IMR-90 (cell line): ENCODE measurements around the gene KNL1. TPM values are rescaled to one million over a fixed set of nuclear protein-coding genes. Genes with fewer than 3 reads are reported as not detected.

Experiments used
- ATAC-seq: fragments of 200-7000 bp; cut with Tn5 transposase; 2 replicates; pipeline ENCODE4 v1.9.1; 2020; ENCODE audit warnings: low read depth, mild to moderate bottlenecking, moderate library complexity
- BruUV-seq: library from RNA; stranded (reverse); fragments of 400-500 nt; replicated peaks from 2 replicates; lab custom pipeline; 2021; lab: Mats Ljungman, UMichigan
- CTCF ChIA-PET: fragments of 300-600 bp; formaldehyde crosslinking; extraction: SDS; loops from one replicate; lab custom pipeline; 2021; ENCODE audit warnings: antibody characterized with exemption; lab: Yijun Ruan, JAX
- POLR2A ChIA-PET: fragments of 300-600 bp; sonication (Branson Sonifier 250); formaldehyde crosslinking; loops from one replicate; lab custom pipeline; 2022; ENCODE audit warnings: antibody characterized with exemption; ENCODE audit not compliant: unreplicated experiment; lab: Charles Lee
- DNase-seq: peaks from one replicate; pipeline ENCODE4 v3.0.0; 2013
- H2AFZ ChIP-seq: replicated peaks from 2 replicates; pipeline ENCODE3; 2013; ENCODE audit warnings: low read length, mild to moderate bottlenecking; ENCODE audit not compliant: poor library complexity
- H2AK5ac ChIP-seq: 2 replicates; pipeline ENCODE4 v1.6.1; 2013; ENCODE audit warnings: low read depth, low read length, inconsistent platforms
- H2AK9ac ChIP-seq: replicated peaks from 2 replicates; pipeline ENCODE3; 2013; ENCODE audit warnings: mild to moderate bottlenecking, low read depth, low read length, moderate library complexity; ENCODE audit not compliant: poor library complexity
- H2BK120ac ChIP-seq: 2 replicates; pipeline ENCODE4 v1.6.1; 2013; ENCODE audit warnings: low read depth, low read length, inconsistent platforms
- H2BK15ac ChIP-seq: 3 replicates; pipeline ENCODE4 v1.6.1; 2013; ENCODE audit warnings: low read depth, low read length, inconsistent platforms
- H2BK20ac ChIP-seq: 2 replicates; pipeline ENCODE4 v1.6.1; 2013; ENCODE audit warnings: low read depth, mild to moderate bottlenecking, inconsistent platforms, low read length, moderate library complexity
- H2BK5ac ChIP-seq: 2 replicates; pipeline ENCODE4 v1.6.1; 2013; ENCODE audit warnings: mild to moderate bottlenecking, low read depth, low read length, inconsistent platforms; ENCODE audit not compliant: poor library complexity, severe bottlenecking
- H3K14ac ChIP-seq: replicated peaks from 2 replicates; pipeline ENCODE4 v1.6.1; 2013; ENCODE audit warnings: low read depth, low read length, inconsistent platforms
- H3K18ac ChIP-seq: 2 replicates; pipeline ENCODE4 v1.6.1; 2013; ENCODE audit warnings: low read depth, low read length, control low read depth
- H3K23ac ChIP-seq: 2 replicates; pipeline ENCODE4 v1.6.1; 2013; ENCODE audit warnings: low read depth, low read length, inconsistent platforms
- H3K27ac ChIP-seq: 2 replicates; pipeline ENCODE4 v1.5.1; 2013; ENCODE audit warnings: mild to moderate bottlenecking, control low read depth, low read length; ENCODE audit not compliant: insufficient read depth
- H3K27me3 ChIP-seq: 2 replicates; pipeline ENCODE4 v1.6.1; 2013; ENCODE audit warnings: low read length; ENCODE audit not compliant: control insufficient read depth, insufficient read depth
- H3K36me3 ChIP-seq: 2 replicates; pipeline ENCODE4 v1.6.1; 2013; ENCODE audit warnings: low read length, mixed read lengths; ENCODE audit not compliant: control insufficient read depth, insufficient read depth
- H3K4ac ChIP-seq: 2 replicates; pipeline ENCODE4 v1.6.1; 2013; ENCODE audit warnings: low read depth, low read length, inconsistent platforms
- H3K4me1 ChIP-seq: 2 replicates; pipeline ENCODE4 v1.6.1; 2013; ENCODE audit warnings: low read length, mixed read lengths; ENCODE audit not compliant: control insufficient read depth, insufficient read depth
- H3K4me2 ChIP-seq: 2 replicates; pipeline ENCODE4 v1.6.1; 2013; ENCODE audit warnings: low read depth, mild to moderate bottlenecking, control low read depth, low read length, moderate library complexity
- H3K4me3 ChIP-seq: 2 replicates; pipeline ENCODE4 v1.5.1; 2013; ENCODE audit warnings: low read depth, mild to moderate bottlenecking, control low read depth, low read length, moderate library complexity; ENCODE audit not compliant: insufficient read depth
- H3K56ac ChIP-seq: 2 replicates; pipeline ENCODE4 v1.6.1; 2013; ENCODE audit warnings: low read length, inconsistent platforms; ENCODE audit not compliant: insufficient read depth; ENCODE audit errors: extremely low read depth
- H3K79me1 ChIP-seq, 2 experiments: 2 replicates each; pipeline ENCODE4 v1.6.1; 2013; ENCODE audit warnings: low read length in 2 of 2, inconsistent platforms in 1 of 2, low read depth in 1 of 2
- H3K9ac ChIP-seq: 2 replicates; pipeline ENCODE4 v1.6.1; 2013; ENCODE audit warnings: low read depth, low read length, control low read depth
- H3K9me1 ChIP-seq: 2 replicates; pipeline ENCODE4 v1.6.1; 2013; ENCODE audit warnings: low read length, inconsistent platforms; ENCODE audit not compliant: insufficient read depth
- H3K9me3 ChIP-seq: 2 replicates; pipeline ENCODE4 v1.6.1; 2013; ENCODE audit warnings: low read length; ENCODE audit not compliant: control insufficient read depth, insufficient read depth
- H4K20me1 ChIP-seq: 2 replicates; pipeline ENCODE4 v1.6.1; 2013; ENCODE audit warnings: low read length, inconsistent platforms; ENCODE audit not compliant: insufficient read depth
- H4K5ac ChIP-seq: 2 replicates; pipeline ENCODE4 v1.6.1; 2013; ENCODE audit warnings: mild to moderate bottlenecking, low read depth, low read length, control low read depth
- H4K8ac ChIP-seq, 2 experiments: 2 replicates each; pipeline ENCODE4 v1.6.1; 2013; ENCODE audit warnings: low read depth in 2 of 2, low read length in 2 of 2, control low read depth in 1 of 2, inconsistent platforms in 1 of 2
- H4K91ac ChIP-seq: 2 replicates; pipeline ENCODE4 v1.6.1; 2013; ENCODE audit warnings: low read depth, low read length, inconsistent platforms; ENCODE audit not compliant: insufficient read depth
- BHLHE40 ChIP-seq: fragments of 150-350 bp; IDR thresholded peaks from 2 replicates; pipeline ENCODE4 v1.6.1; 2016; ENCODE audit warnings: mild to moderate bottlenecking, low read depth, low read length
- CEBPB ChIP-seq: IDR thresholded peaks from 2 replicates; pipeline ENCODE4 v1.6.1; 2012; ENCODE audit warnings: low read depth, low read length, improper control_type of control experiment
- CHD1 ChIP-seq: IDR thresholded peaks from 2 replicates; pipeline ENCODE4 v1.6.1; 2012; ENCODE audit warnings: low read depth, low read length, improper control_type of control experiment
- FOS ChIP-seq: fragments of 150-350 bp; IDR thresholded peaks from 2 replicates; pipeline ENCODE4 v1.6.1; 2016; ENCODE audit warnings: low read depth, low read length
- MAFK ChIP-seq: IDR thresholded peaks from 2 replicates; pipeline ENCODE4 v1.6.1; 2012; ENCODE audit warnings: low read depth, low read length, improper control_type of control experiment
- MAZ ChIP-seq: IDR thresholded peaks from 2 replicates; pipeline ENCODE4 v1.6.1; 2012; ENCODE audit warnings: low read depth, mild to moderate bottlenecking, low read length, improper control_type of control experiment, moderate library complexity, borderline replicate concordance
- MXI1 ChIP-seq: IDR thresholded peaks from 2 replicates; pipeline ENCODE4 v1.6.1; 2012; ENCODE audit warnings: low read depth, mild to moderate bottlenecking, low read length, moderate library complexity, borderline replicate concordance
- NFE2L2 ChIP-seq: fragments of 150-350 bp; IDR thresholded peaks from 2 replicates; pipeline ENCODE4 v1.6.1; 2016; ENCODE audit warnings: low read depth, mild to moderate bottlenecking, low read length
- POLR2A ChIP-seq: IDR thresholded peaks from 2 replicates; pipeline ENCODE4 v1.6.1; 2012; ENCODE audit warnings: mild to moderate bottlenecking, low read depth, low read length
- RAD21 ChIP-seq: IDR thresholded peaks from 2 replicates; pipeline ENCODE4 v1.6.1; 2012; ENCODE audit warnings: low read length, improper control_type of control experiment
- RCOR1 ChIP-seq: IDR thresholded peaks from 2 replicates; pipeline ENCODE4 v1.6.1; 2012; ENCODE audit warnings: mild to moderate bottlenecking, low read length, improper control_type of control experiment; ENCODE audit not compliant: insufficient replicate concordance
- RFX5 ChIP-seq: IDR thresholded peaks from 2 replicates; pipeline ENCODE4 v1.8.0; 2012; ENCODE audit warnings: low read depth, mild to moderate bottlenecking, low read length, moderate library complexity
- SMC3 ChIP-seq: fragments of 150-350 bp; IDR thresholded peaks from 2 replicates; pipeline ENCODE4 v1.6.1; 2016; ENCODE audit warnings: low read depth, mild to moderate bottlenecking, antibody characterized with exemption, low read length, moderate library complexity
- WGBS, 2 experiments: methylation state at CpG; one replicate each; pipeline versions ENCODE4 v1.1.5 to v1.1.7; 2013; ENCODE audit warnings: missing lambda C conversion rate in 2 of 2; ENCODE audit not compliant: insufficient read length in 1 of 2; ENCODE audit errors: extremely low coverage in 2 of 2; 5-methylcytosine and 5-hydroxymethylcytosine counted together
- dilution Hi-C: fragments of 300-500 bp; cut with HindIII; formaldehyde crosslinking; loops from one replicate; pipeline ENCODE4 v1.14.3; 2018; ENCODE audit warnings: low sequenced_read_pairs; ENCODE audit not compliant: unreplicated experiment
- in situ Hi-C: fragments of 300-500 bp; cut with MboI; formaldehyde crosslinking; loops from 3 replicates; pipeline ENCODE4 v1.14.3; 2019; ENCODE audit warnings: low sequenced_read_pairs, inconsistent platforms, mixed read lengths
- intact Hi-C: fragments of 100-400 bp; cut with micrococcal nuclease; formaldehyde crosslinking; loops from 2 replicates; pipeline ENCODE4 v1.10.0; 2022
- polyA plus RNA-seq, 3 experiments: library from polyadenylated mRNA; depleted of rRNA; stranded (reverse); fragments of >200 nt; gene quantifications; 2 replicates each; pipeline ENCODE4 v1.2.3, GENCODE V29; 2012; ENCODE audit warnings: low replicate concordance in 1 of 3
- total RNA-seq: library from RNA; depleted of rRNA; stranded (reverse); fragments of >200 nt; gene quantifications from 2 replicates; pipeline ENCODE4 v1.2.3, GENCODE V29; 2012
- TF ChIP-seq, protein P1 (sequence below): fragments of 150-350 bp; IDR thresholded peaks from 2 replicates; pipeline ENCODE4 v1.6.1; 2017; ENCODE audit warnings: mild to moderate bottlenecking, antibody characterized with exemption, low read length, low read depth
- TF ChIP-seq, protein P2 (sequence below): fragments of 150-350 bp; IDR thresholded peaks from 2 replicates; pipeline ENCODE4 v1.6.1; 2016; ENCODE audit warnings: low read depth, mild to moderate bottlenecking, low read length, moderate library complexity, borderline replicate concordance
- TF ChIP-seq, protein P3 (sequence below): conservative IDR thresholded peaks from 2 replicates; pipeline ENCODE4 v1.5.1; 2012; ENCODE audit warnings: mild to moderate bottlenecking, low read depth, low read length, improper control_type of control experiment

The KNL1 gene
- total and polyA plus RNA-seq, 2 of the 4 experiments (the other 2 are of a cell fraction): 3.1 to 25.1 TPM

DNA sequence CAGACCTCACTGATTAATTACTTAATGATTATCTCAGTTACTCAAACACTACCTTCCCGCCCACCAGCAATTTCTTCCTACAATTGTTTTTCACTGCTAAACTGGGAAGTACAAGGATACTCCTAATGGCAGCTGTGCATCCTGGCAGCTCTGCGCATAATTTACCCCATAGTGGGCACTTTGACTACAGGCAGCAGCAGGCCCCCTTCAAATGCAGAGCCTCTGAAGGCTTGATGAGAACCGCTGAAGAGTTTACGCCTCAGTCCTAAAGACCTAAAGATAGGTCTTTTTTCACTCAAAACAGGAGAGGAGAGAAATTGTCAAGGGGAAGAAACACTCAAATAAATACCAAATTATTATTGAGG is 39.9 kb upstream of the KNL1 start:
- Histone ChIP-seq H4K20me1 (no peaks in the 10 kb centered on the region), H3K4me1 (no peaks in the 10 kb centered on the region), H3K14ac (no peak overlapping the region), H3K18ac (no peak overlapping the region), H3K9me3 (no peaks in the 10 kb centered on the region), H2AK9ac (no peak overlapping the region), H3K79me1 (peaks cover 0 to 6% of the 10 kb centered on the region in 2 experiments; a peak in 3 of 4 replicates), H4K8ac (no peak overlapping the region), H3K9ac (no peak overlapping the region), H3K4me2 (no peak overlapping the region), H2BK15ac (no peak overlapping the region), H3K27ac (no peak overlapping the region), H2AFZ (no peak overlapping the region), H2BK5ac (no peak overlapping the region), H3K36me3 (peaks cover 20% of the 10 kb centered on the region), H2BK20ac (no peak overlapping the region), H3K23ac (no peak overlapping the region), H4K5ac (no peak overlapping the region), H4K91ac (no peak overlapping the region), H3K4ac (no peak overlapping the region), H3K9me1 (peaks cover 3% of the 10 kb centered on the region; the same call in 1 of the 2 replicates), H2AK5ac (no peak overlapping the region), H3K56ac (no peak overlapping the region), H3K4me3 (no peak overlapping the region), H3K27me3 (no peaks in the 10 kb centered on the region), H2BK120ac (no peak overlapping the region)
- in situ Hi-C loops (no loop called here), dilution Hi-C loops (no loop called here), intact Hi-C loops (no loop called here)
- ChIA-PET CTCF (no interaction called here), POLR2A (no interaction called here)
- 100% methylated on average over 1 of the region's 4 CpGs; no CpG with 5 or more reads in 1 of the 2 experiments for WGBS, 2 experiments
- BruUV-seq: no TSS peak
- ATAC-seq: no peak
- no peak for TF ChIP-seq MAZ
- TF ChIP-seq MXI1: no peak
- no peak for TF ChIP-seq RCOR1
- no peak for TF ChIP-seq RAD21
- TF ChIP-seq FOS: no peak
- TF ChIP-seq NFE2L2: no peak
- TF ChIP-seq, protein P1, sequence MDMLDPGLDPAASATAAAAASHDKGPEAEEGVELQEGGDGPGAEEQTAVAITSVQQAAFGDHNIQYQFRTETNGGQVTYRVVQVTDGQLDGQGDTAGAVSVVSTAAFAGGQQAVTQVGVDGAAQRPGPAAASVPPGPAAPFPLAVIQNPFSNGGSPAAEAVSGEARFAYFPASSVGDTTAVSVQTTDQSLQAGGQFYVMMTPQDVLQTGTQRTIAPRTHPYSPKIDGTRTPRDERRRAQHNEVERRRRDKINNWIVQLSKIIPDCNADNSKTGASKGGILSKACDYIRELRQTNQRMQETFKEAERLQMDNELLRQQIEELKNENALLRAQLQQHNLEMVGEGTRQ: no peak
- no peak for TF ChIP-seq SMC3
- TF ChIP-seq RFX5: no peak
- TF ChIP-seq CEBPB: no peak
- no peak for TF ChIP-seq BHLHE40
- TF ChIP-seq MAFK: no peak
- TF ChIP-seq, protein P2, sequence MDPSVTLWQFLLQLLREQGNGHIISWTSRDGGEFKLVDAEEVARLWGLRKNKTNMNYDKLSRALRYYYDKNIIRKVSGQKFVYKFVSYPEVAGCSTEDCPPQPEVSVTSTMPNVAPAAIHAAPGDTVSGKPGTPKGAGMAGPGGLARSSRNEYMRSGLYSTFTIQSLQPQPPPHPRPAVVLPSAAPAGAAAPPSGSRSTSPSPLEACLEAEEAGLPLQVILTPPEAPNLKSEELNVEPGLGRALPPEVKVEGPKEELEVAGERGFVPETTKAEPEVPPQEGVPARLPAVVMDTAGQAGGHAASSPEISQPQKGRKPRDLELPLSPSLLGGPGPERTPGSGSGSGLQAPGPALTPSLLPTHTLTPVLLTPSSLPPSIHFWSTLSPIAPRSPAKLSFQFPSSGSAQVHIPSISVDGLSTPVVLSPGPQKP: no peak
- no peak for TF ChIP-seq POLR2A
- TF ChIP-seq, protein P3, sequence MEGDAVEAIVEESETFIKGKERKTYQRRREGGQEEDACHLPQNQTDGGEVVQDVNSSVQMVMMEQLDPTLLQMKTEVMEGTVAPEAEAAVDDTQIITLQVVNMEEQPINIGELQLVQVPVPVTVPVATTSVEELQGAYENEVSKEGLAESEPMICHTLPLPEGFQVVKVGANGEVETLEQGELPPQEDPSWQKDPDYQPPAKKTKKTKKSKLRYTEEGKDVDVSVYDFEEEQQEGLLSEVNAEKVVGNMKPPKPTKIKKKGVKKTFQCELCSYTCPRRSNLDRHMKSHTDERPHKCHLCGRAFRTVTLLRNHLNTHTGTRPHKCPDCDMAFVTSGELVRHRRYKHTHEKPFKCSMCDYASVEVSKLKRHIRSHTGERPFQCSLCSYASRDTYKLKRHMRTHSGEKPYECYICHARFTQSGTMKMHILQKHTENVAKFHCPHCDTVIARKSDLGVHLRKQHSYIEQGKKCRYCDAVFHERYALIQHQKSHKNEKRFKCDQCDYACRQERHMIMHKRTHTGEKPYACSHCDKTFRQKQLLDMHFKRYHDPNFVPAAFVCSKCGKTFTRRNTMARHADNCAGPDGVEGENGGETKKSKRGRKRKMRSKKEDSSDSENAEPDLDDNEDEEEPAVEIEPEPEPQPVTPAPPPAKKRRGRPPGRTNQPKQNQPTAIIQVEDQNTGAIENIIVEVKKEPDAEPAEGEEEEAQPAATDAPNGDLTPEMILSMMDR: no peak
- TF ChIP-seq CHD1: no peak
- DNase-seq: no peak
